ENCODE measurements around the gene FAM20A.

Gene FAM20A

DNA sequence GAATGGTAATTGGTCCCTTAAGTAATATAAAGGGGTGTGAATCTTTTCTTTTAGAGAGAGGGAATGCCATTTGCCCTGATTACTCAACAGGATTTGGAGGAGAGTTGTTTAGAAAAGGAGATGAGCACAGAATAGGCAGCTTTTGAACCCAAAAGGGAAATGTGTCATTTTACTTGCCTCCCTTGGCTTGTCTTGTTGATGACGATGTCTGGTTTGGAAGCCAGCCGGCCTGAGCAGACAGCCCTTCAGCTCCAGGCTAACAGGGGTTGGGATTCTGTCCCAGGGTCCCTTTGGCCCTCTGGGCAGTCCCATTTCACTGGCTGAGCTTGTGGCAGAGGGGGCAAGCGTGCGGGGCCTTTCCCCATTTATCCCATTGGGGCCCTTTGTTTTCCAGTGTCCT lies 111.2 kb downstream of the FAM20A start:
- no peak for DNase-seq

Data from NK-92 treated with Interleukin-12 subunit alpha and Interleukin-12 subunit beta, amount 100 ng/mL, for 24 hours (cell line).